SK-N-SH treated with all-trans-retinoic acid at 6 μM for 48 hours (cell line): ENCODE results near the gene CNTNAP2.

Experiments used
- ATAC-seq: fragments of 200-7000 bp; cut with Tn5 transposase; 3 replicates; pipeline ENCODE4 v1.9.1; 2020; ENCODE audit warnings: mild to moderate bottlenecking, moderate library complexity
- ARNTL ChIP-seq: fragments of 450-650 bp; formaldehyde crosslinking; IDR thresholded peaks from 2 replicates; pipeline ENCODE4 v1.5.0; 2020; ENCODE audit warnings: low read depth, mild to moderate bottlenecking, moderate library complexity, borderline replicate concordance
- BACH2 ChIP-seq: fragments of 250-450 bp; sonication (Bioruptor Pico); IDR thresholded peaks from 2 replicates; pipeline ENCODE4 v1.9.0; 2021; ENCODE audit warnings: mild to moderate bottlenecking, borderline replicate concordance
- CREB5 ChIP-seq: fragments of 250-450 bp; sonication (Bioruptor Pico); IDR thresholded peaks from 2 replicates; pipeline ENCODE4 v1.5.1; 2020; ENCODE audit warnings: low read depth, mild to moderate bottlenecking, moderate library complexity
- CSDC2 ChIP-seq: fragments of 250-450 bp; sonication (Bioruptor Pico); IDR thresholded peaks from 2 replicates; pipeline ENCODE4 v1.5.0; 2020; ENCODE audit warnings: mild to moderate bottlenecking, moderate library complexity
- CSRNP3 ChIP-seq: fragments of 250-450 bp; sonication (Bioruptor Pico); IDR thresholded peaks from 2 replicates; pipeline ENCODE4 v1.5.1; 2021; ENCODE audit warnings: mild to moderate bottlenecking, moderate library complexity
- ESRRG ChIP-seq: fragments of 250-450 bp; sonication (Bioruptor Pico); IDR thresholded peaks from 2 replicates; pipeline ENCODE4 v1.6.1; 2021; ENCODE audit warnings: mild to moderate bottlenecking
- GLIS3 ChIP-seq: fragments of 250-450 bp; sonication (Bioruptor Pico); IDR thresholded peaks from 2 replicates; pipeline ENCODE4 v1.5.0; 2020; ENCODE audit warnings: mild to moderate bottlenecking, moderate library complexity
- ISL1 ChIP-seq: fragments of 250-450 bp; sonication (Bioruptor Pico); IDR thresholded peaks from 2 replicates; pipeline ENCODE4 v2.1.2; 2022; ENCODE audit warnings: mild to moderate bottlenecking, moderate library complexity
- OSR1 ChIP-seq: fragments of 250-450 bp; sonication (Bioruptor Pico); IDR thresholded peaks from 2 replicates; pipeline ENCODE4 v1.8.0; 2022; ENCODE audit warnings: moderate library complexity, mild to moderate bottlenecking, inconsistent platforms
- PATZ1 ChIP-seq: fragments of 250-450 bp; sonication (Bioruptor Pico); IDR thresholded peaks from 2 replicates; pipeline ENCODE4 v1.8.0; 2020; ENCODE audit warnings: mild to moderate bottlenecking, moderate library complexity, borderline replicate concordance
- POU6F1 ChIP-seq: fragments of 250-450 bp; sonication (Bioruptor Pico); IDR thresholded peaks from 2 replicates; pipeline ENCODE4 v1.8.0; 2021; ENCODE audit warnings: low read depth, mild to moderate bottlenecking, moderate library complexity, borderline replicate concordance
- PPARA ChIP-seq: fragments of 250-450 bp; sonication (Bioruptor Pico); IDR thresholded peaks from 2 replicates; pipeline ENCODE4 v1.5.0; 2020; ENCODE audit warnings: mild to moderate bottlenecking, borderline replicate concordance
- RARB ChIP-seq: fragments of 250-450 bp; sonication (Bioruptor Pico); IDR thresholded peaks from 2 replicates; pipeline ENCODE4 v1.8.0; 2021; ENCODE audit warnings: mild to moderate bottlenecking, moderate library complexity
- SNAI2 ChIP-seq: fragments of 250-450 bp; sonication (Bioruptor Pico); IDR thresholded peaks from 2 replicates; pipeline ENCODE4 v1.5.0; 2020; ENCODE audit warnings: mild to moderate bottlenecking, moderate library complexity
- TCF4 ChIP-seq: fragments of 250-450 bp; sonication (Bioruptor Pico); IDR thresholded peaks from 2 replicates; pipeline ENCODE4 v1.8.0; 2021; ENCODE audit warnings: mild to moderate bottlenecking, moderate library complexity, borderline replicate concordance
- TOX ChIP-seq: fragments of 250-450 bp; sonication (Bioruptor Pico); IDR thresholded peaks from 2 replicates; pipeline ENCODE4 v1.8.0; 2021; ENCODE audit warnings: mild to moderate bottlenecking, moderate library complexity, borderline replicate concordance
- TSHZ2 ChIP-seq: fragments of 250-450 bp; sonication (Bioruptor Pico); IDR thresholded peaks from 2 replicates; pipeline ENCODE4 v1.5.0; 2020; ENCODE audit warnings: mild to moderate bottlenecking, moderate library complexity
- ZC3H10 ChIP-seq: fragments of 250-450 bp; sonication (Bioruptor Pico); IDR thresholded peaks from 2 replicates; pipeline ENCODE4 v1.5.1; 2021; ENCODE audit warnings: mild to moderate bottlenecking, moderate library complexity
- ZFP3 ChIP-seq: fragments of 250-450 bp; sonication (Bioruptor Pico); IDR thresholded peaks from 2 replicates; pipeline ENCODE4 v1.5.0; 2020; ENCODE audit warnings: mild to moderate bottlenecking, moderate library complexity
- ZFP30 ChIP-seq: fragments of 450-650 bp; formaldehyde crosslinking; IDR thresholded peaks from 2 replicates; pipeline ENCODE4 v1.5.0; 2022; ENCODE audit warnings: mild to moderate bottlenecking, moderate library complexity
- ZNF565 ChIP-seq: fragments of 450-650 bp; formaldehyde crosslinking; conservative IDR thresholded peaks from 2 replicates; pipeline ENCODE4 v1.5.0; 2020; ENCODE audit warnings: low read depth, mild to moderate bottlenecking, moderate library complexity
- ZNF8 ChIP-seq: fragments of 450-650 bp; formaldehyde crosslinking; IDR thresholded peaks from 2 replicates; pipeline ENCODE4 v1.5.0; 2020; ENCODE audit warnings: mild to moderate bottlenecking, moderate library complexity

Gene CNTNAP2

GRCh38 chr7:148344406-148344805, 2227.8 kb downstream of the CNTNAP2 start:
- no peak for ATAC-seq
- TF ChIP-seq CSRNP3 (CRISPR knock-in tag), result no peak
- 0 out of 2 replicates have a peak, but pooled peaks have one; percentile 12 for TF ChIP-seq ISL1 (CRISPR knock-in tag)

GRCh38 chr7:148347981-148348380, 2231.4 kb downstream of the CNTNAP2 start:
- TF ChIP-seq TOX (CRISPR knock-in tag) (no peak), CSDC2 (CRISPR knock-in tag) (no peak), ESRRG (no peak), PPARA (no peak), BACH2 (CRISPR knock-in tag) (no peak), TSHZ2 (CRISPR knock-in tag) (no peak), ARNTL (no peak), PATZ1 (CRISPR knock-in tag) (no peak), GLIS3 (CRISPR knock-in tag) (no peak), RARB (CRISPR knock-in tag) (no peak), ZFP3 (CRISPR knock-in tag) (no peak), POU6F1 (no peak), ZNF565 (CRISPR knock-in tag) (no peak), CREB5 (CRISPR knock-in tag) (no peak), CSRNP3 (CRISPR knock-in tag) (no peak), ZNF8 (CRISPR knock-in tag) (no peak), ZC3H10 (no peak), ZFP30 (CRISPR knock-in tag) (no peak)
- ATAC-seq, result no peak

- no peak for ATAC-seq
- TF ChIP-seq TCF4 (CRISPR knock-in tag), result no peak
- no peak for TF ChIP-seq SNAI2
- TF ChIP-seq GLIS3 (CRISPR knock-in tag), result no peak
- TF ChIP-seq ZC3H10, result no peak
- TF ChIP-seq CSDC2 (CRISPR knock-in tag), result no peak
- no peak for TF ChIP-seq ZFP30 (CRISPR knock-in tag)
- TF ChIP-seq BACH2 (CRISPR knock-in tag), result no peak
- TF ChIP-seq OSR1, result no peak
- no peak for TF ChIP-seq RARB (CRISPR knock-in tag)
- TF ChIP-seq ESRRG, result no peak
- no peak for TF ChIP-seq POU6F1
- no peak for TF ChIP-seq TSHZ2 (CRISPR knock-in tag)
- TF ChIP-seq PPARA, result no peak
Observed at GRCh38 chr7:148348466-148348865, 2231.9 kb downstream of the CNTNAP2 start.
